Measurements from ENCODE around the gene PAK3. TPM values are rescaled to one million over a fixed set of nuclear protein-coding genes. Genes with fewer than 3 reads are reported as not detected.

Gene PAK3
- total RNA-seq, 1 experiment from 2014 or later, result 7.5 TPM

DNA sequence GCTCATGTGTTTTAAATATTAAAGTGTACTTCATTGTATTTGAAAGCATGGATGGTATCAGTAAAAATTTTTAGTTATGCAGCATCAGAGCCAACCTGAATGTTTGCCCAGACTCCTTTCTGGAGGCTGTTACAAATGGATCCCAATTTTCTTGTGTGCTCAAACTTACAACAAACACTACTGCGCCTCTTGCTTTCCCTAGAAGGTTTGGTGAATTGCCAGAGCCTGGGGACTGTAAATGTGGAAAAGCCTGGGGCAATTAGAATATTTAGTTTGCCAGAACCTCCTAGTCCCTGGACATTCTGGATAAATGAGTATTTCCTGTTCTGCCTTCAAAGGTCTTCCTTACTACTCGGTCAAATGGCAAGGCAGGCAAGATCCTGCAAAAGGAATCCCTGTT lies 169.5 kb downstream of the PAK3 start:
- no peak overlapping the region for H3K14ac ChIP-seq (ENCODE audit: insufficient read depth, low read length)
- WGBS (ENCODE audit: extremely low coverage, insufficient read length, low lambda C conversion rate), result no CpG with 5 or more reads among the region's 2 CpGs
- H3K27me3 ChIP-seq (ENCODE audit: insufficient read depth, low read length), result no peaks in the 10 kb centered on the region
- no peak overlapping the region for H3K4ac ChIP-seq (ENCODE audit: low read depth, low read length)
- no peaks in the 10 kb centered on the region for H4K20me1 ChIP-seq (ENCODE audit: control insufficient read depth, insufficient read depth, insufficient read length)
- no peaks in the 10 kb centered on the region for H3K9me3 ChIP-seq (ENCODE audit: control insufficient read depth, low read depth, low read length)
- H3K23ac ChIP-seq (ENCODE audit: insufficient read length, low read depth, low read length), result no peak overlapping the region
- H2BK15ac ChIP-seq (ENCODE audit: low read depth, low read length), result no peak overlapping the region
- no peak overlapping the region for H3K18ac ChIP-seq (ENCODE audit: insufficient read length, low read depth, low read length)
- no peaks in the 10 kb centered on the region for H3K36me3 Mint-ChIP-seq (ENCODE audit: insufficient read depth in 1 of 3, low read depth in 3 of 3)
- H4K5ac ChIP-seq (ENCODE audit: insufficient read length, low read depth, low read length), result no peak overlapping the region
- H3T11ph ChIP-seq (ENCODE audit: low read length), result no peak overlapping the region
- no peak overlapping the region for H2AK5ac ChIP-seq (ENCODE audit: insufficient read length, low read length)
- H3K27me3 Mint-ChIP-seq (ENCODE audit: low read depth), result no peaks in the 10 kb centered on the region
- no peak overlapping the region for H4K8ac ChIP-seq (replicated peaks; ENCODE audit: insufficient read length, low read depth, low read length)
- no peak overlapping the region for H2BK120ac ChIP-seq (ENCODE audit: low read depth, low read length, poor library complexity, severe bottlenecking)
- no peaks in the 10 kb centered on the region for H3K23me2 ChIP-seq (ENCODE audit: insufficient read length, low read depth, low read length, poor library complexity, severe bottlenecking)
- no peak overlapping the region for H2BK20ac ChIP-seq (ENCODE audit: low read depth, low read length, poor library complexity, severe bottlenecking)
- no peak overlapping the region for H3K27ac Mint-ChIP-seq
- no peak overlapping the region for H2AFZ ChIP-seq (ENCODE audit: low read length)
- H3K4me1 Mint-ChIP-seq, result peaks cover 14 to 23% of the 10 kb centered on the region in 2 experiments
- H3K4me1 ChIP-seq (ENCODE audit: insufficient read depth, low read length), result no peaks in the 10 kb centered on the region
- no peak overlapping the region for H3K27ac ChIP-seq (ENCODE audit: insufficient read length, low read depth, low read length)
- no peak overlapping the region for H3K4me2 ChIP-seq (ENCODE audit: insufficient read depth, insufficient read length, low read length)
- no peak overlapping the region for H2BK12ac ChIP-seq (ENCODE audit: insufficient read length, low read depth, low read length)
- DNase-seq, result no peak
- H3K56ac ChIP-seq (ENCODE audit: insufficient read length, low read depth, low read length), result no peak overlapping the region
- TF ChIP-seq, protein P1, sequence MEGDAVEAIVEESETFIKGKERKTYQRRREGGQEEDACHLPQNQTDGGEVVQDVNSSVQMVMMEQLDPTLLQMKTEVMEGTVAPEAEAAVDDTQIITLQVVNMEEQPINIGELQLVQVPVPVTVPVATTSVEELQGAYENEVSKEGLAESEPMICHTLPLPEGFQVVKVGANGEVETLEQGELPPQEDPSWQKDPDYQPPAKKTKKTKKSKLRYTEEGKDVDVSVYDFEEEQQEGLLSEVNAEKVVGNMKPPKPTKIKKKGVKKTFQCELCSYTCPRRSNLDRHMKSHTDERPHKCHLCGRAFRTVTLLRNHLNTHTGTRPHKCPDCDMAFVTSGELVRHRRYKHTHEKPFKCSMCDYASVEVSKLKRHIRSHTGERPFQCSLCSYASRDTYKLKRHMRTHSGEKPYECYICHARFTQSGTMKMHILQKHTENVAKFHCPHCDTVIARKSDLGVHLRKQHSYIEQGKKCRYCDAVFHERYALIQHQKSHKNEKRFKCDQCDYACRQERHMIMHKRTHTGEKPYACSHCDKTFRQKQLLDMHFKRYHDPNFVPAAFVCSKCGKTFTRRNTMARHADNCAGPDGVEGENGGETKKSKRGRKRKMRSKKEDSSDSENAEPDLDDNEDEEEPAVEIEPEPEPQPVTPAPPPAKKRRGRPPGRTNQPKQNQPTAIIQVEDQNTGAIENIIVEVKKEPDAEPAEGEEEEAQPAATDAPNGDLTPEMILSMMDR (conservative IDR thresholded peaks at IDR 0.05), result no peak
- no peaks in the 10 kb centered on the region for H3K9me3 Mint-ChIP-seq
- no peak overlapping the region for H3K4me3 Mint-ChIP-seq
- no peak overlapping the region for H2BK5ac ChIP-seq (ENCODE audit: insufficient read length, low read length)
- H3K79me2 ChIP-seq (ENCODE audit: insufficient read depth, low read length), result no peaks in the 10 kb centered on the region
- H3K9ac ChIP-seq (ENCODE audit: extremely low read depth, insufficient read length, low read length), result no peak overlapping the region
- H3K79me1 ChIP-seq (ENCODE audit: insufficient read depth, low read depth, low read length, poor library complexity, severe bottlenecking), result no peaks in the 10 kb centered on the region
- no peak overlapping the region for H4K91ac ChIP-seq (ENCODE audit: insufficient read length, low read depth, low read length)
